M059J (cell line): ENCODE measurements around the gene EHD3. TPM values are rescaled to one million over a fixed set of nuclear protein-coding genes. Genes with fewer than 3 reads are reported as not detected.

Experiments
- DNase-seq: peaks from one replicate; pipeline ENCODE4 v3.0.0-alpha.2; 2012; ENCODE audit warnings: low read depth
- total RNA-seq: library from RNA; depleted of rRNA; stranded (reverse); fragments of >200 nt; shearing (Covaris generic); gene quantifications from 2 replicates; pipeline ENCODE4 v1.2.3, GENCODE V29; 2014

The EHD3 gene
- total RNA-seq, 1 experiment from 2014 or later = 19.2 TPM

DNA sequence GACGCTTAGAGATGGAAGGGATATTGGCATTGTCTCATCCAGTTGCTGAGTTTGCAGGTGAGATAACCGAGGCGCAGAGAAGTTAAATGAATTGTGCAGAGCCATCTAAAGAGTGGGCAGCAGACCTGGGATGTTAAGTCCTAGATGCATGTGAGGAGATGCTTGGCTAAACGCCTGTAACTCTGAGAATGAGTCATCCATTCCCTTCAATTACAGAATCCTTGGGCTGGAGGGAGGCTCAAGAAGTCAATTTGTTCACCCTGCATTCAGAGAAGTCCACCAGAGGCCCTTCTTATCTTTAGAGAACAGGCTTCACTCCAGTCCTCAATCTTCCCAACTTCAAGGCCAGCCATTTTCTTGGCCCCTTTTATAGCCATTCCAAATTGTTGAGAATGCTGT lies 1.6 kb downstream of the EHD3 start:
- peak; percentile 90 for DNase-seq

DNA sequence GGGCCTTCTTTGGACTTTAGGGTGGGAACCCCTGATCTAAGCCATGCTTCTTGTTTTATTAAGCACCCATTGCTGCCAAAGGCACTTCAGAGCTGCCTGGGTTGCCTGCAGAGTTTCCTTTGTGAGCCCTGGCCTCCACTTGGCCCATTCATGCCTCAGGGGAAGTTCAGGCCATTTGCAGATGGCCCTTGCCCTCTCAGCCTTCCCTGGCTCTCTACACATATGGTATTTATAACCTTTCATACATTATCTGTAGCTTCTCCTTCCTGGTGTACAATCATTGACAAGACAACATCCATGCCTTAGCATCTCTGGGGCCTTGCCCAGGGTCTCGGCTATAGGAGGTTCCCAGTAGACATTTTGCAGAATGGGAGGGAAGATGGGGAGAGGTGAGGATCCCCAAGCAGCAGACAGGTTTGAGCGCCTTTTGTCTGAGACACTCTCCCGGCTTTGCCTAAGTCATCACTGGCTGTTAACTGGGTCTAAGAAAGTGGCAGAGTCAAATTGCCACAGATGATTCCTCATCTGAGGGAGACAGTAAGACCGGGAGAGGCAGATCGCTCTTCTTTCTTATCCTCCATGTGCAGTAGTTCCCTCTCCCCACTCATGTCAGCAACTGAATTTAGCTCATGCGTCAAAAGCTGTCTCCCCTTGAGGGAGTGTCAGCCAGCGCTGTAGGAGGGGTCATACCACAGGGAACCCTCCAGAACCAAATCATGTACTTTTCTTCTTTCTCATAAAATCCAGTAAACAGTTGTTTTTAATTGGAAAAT lies 2.7 kb downstream of the EHD3 start:
- DNase-seq = no peak

DNA sequence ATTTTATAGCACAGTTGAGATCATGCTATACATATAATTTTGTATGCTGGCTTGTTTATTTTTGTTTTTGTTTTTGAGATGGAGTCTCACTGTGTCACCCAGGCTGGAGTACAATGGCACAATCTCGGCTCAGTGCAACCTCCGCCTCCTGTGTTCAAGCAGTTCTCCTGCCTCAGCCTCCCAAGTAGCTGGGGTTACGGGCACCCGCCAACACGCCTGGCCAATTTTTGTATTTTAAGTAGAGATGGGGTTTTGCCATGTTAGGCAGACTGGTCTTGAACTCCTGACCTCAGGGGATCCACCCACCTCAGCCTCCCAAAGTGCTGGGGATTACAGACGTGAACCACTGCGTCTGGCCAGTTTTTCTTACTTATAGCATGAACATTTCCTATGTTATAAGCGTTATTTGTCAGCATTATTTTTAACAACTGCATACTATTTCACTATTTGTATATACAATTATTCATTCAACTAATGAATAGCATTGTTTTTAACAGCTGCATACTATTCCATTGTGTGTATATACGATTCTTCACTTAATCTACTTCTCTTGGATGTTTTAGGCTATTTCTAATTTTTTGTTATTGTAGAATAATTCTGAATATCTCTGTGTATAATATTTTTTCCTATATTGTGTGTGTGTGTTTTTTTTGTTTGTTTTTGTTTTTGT lies 3.5 kb downstream of the EHD3 start:
- DNase-seq = no peak

DNA sequence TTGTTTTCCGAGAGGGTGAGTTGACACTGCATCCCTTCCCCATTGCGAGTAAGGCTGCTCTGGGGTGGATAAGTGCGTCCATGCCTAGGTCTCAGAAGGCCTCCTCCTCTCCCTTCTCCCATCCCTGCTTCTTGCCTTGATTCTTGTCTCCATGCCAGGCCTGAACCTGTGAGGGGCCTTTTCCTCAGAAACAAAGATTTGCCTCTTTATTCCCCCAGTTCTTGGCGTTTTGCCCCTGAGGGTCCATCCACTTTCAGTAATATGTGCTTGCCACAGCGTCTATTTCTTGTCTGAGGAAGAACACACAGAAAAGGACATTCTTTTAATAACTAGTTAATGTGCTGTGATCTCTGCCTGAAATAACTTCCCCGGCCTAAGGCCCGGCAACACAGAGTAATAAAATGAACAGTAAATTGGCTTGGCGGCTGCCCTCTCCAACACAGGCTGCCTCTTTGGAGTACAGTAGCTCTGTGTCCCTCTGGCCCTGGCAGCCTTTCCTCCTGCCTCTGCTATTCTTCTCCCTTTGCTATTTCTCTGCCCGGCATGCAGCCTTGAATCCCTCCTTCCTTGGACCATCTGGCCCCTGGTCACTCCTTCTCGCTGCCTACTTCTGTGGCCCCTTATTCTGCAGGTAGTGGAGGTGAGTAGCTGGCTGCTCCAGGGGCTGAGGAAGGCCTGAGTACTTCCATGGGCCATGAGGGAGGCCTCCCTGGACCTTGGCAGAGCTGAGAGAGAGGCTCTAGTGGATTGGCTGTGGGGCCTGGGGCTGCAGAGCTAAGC lies 4.4 kb downstream of the EHD3 start:
- DNase-seq = no peak

DNA sequence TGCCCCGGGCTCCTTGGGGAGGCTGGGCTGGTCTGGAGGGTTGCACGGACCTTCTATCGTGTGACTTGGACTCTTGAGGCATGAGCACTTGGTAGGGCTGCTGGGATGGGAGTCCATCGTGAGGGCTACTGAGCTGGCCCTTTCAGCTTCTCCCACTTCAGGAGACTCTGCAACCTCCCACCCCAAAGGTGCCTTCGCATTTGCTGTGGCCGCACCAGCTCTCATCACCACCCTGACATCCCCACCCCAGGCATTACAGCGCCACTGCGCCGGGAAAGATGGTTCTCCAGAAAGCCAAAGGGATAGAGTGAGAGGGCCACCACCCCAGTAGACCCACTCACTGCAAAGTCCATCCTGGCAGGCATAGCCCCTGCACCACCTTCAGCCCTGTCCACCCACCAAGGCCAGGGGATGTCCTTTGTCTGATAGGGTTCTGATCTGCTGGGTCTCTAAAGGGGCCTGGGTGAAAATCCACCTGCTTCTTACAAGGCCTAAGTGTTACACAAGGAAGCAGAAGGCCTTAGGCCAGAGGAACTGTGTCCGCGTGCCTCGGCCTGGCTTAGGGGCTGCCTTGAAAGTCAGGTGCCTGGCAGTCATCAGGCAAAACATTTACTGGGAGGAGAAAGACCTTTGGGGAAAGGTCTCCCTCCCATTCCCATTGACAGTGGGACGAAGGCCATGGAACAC lies 5.1 kb downstream of the EHD3 start:
- no peak for DNase-seq

DNA sequence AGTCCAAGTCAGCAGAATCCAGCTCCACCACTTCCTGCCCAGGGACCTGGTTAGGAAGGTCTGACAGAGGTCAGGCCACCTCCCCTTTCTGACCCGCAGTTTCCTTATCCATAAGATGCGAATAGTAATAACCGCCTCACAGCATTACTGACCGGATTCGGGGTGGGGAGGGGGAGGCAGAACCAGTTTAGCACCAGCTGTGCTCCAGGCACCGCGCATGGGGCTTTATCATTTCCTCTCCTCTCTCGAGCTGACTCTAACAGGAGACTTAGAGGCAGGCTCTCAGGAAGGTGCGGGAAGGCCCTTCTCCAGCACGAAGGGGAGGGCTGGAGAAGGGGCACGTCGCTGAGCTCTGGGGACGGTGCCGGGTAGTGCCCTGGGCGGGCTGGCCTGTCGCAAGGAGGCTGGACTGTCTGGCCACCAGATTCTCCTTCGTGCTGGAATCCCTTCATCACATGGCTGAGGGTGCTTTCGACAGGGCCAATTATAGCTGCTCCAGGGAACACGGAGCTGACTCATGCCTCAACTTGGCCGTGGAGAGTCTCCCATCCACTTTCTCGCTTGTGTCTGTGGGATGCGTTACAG lies 5.7 kb downstream of the EHD3 start:
- DNase-seq = peak; percentile 24

DNA sequence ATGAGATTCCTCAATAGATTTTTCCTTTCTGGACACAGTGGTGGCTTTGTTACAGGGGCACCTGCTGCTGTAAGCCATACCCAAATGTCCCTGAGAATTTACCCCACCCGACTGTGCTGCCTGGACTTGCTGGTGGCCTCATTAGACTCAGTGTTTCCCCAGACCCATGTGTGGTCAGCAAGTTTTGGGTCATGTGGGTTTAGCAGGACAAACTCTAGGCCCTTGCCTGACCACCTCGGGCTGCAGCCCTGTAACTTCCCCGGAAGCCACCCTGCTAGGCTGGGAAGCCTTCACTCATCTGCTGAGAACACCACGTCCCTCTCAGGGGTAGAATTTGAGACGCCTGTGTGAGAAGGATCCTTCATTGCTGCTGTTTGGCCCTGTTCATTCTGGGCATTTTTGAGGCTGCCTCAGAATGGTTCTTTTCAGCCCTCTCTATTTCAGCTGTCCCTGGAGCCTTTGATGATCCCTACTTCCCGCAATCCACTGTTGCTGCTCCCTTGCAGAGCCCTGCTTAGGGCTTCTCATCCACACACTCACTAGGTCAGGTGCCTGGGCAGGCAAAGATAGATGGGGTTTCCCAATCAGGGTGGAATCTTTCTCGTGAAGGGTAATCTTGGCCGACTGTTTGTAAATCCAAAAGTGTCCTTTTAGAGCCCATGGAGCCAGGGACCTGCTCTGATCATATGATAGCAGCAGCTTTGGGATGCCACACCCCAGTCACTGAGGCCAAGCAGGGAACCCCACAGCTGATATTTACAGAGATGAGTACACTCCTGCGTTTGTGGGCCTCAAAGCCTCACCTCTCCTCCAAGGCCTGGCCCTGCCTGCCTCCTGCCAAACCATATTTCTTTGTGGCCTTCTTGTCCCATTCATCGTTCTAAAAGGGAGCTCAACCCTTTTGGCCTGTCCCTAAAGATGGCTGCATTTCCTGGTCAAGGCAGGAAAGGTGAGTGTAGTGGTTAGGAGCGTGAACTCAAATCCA lies 6.7 kb downstream of the EHD3 start:
- DNase-seq = no peak

DNA sequence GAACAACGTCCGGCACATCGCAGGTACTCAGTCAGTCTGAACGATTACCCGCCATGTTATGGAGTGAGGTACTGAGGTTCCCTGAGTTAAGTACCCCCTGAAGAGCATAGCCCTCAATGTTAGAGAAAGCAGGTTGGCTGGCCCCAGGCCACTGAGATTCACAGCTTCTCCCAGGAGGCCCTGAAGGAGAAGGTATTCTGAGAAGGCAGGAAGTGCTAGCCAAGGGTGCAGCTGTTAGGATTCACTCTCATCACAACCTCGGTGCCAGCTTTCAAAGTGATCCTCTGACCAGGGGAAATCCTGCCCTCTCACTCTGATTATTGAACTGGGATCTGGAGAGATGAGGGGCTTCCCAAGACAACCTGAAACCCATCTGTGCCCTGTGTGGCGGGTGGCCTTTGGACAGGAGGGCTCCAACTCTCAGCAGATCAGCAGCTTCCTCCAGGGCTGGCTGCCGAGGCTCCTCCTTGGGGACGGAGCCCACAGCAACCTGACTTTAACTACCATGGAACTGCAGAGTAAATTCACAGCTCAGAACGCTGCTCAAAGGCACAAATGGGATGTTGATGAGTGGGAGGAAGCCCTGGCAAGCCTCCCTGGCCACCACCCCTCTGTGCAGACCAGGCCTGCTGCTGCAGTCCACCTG lies 7.8 kb downstream of the EHD3 start:
- no peak for DNase-seq

DNA sequence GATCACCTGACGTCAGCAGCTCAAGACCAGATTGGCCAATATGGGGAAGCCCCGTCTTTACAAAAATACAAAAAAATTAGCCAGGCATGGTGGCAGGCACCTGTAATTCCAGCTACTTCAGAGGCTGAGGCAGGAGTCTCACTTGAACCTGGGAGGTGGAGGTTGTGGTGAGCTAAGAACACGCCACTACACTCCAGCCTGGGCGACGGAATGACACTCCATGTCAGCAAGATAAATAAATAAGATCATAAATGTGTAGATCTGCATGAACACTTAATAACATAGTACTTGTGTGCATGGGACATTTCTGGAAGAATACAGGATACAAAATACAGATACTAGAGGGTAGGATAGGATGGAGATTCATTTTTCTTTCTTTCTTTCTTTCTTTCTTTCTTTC lies 9.1 kb downstream of the EHD3 start:
- DNase-seq = no peak

DNA sequence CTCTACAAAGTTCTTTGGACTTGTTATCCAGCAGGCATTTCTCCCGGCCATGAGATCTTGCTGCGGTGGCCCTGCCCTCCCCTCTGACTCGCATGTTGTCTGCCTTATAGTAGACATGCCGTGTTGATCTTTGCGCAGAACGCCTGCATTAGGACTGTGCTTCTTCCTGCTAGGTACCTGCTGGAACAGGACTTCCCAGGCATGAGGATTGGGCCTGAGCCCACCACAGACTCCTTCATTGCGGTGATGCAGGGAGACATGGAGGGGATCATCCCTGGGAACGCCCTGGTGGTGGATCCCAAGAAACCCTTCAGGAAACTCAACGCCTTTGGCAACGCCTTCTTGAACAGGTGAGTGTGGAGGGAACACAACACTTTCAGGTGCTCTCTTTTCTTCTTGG lies 10.1 kb downstream of the EHD3 start:
- DNase-seq = no peak

DNA sequence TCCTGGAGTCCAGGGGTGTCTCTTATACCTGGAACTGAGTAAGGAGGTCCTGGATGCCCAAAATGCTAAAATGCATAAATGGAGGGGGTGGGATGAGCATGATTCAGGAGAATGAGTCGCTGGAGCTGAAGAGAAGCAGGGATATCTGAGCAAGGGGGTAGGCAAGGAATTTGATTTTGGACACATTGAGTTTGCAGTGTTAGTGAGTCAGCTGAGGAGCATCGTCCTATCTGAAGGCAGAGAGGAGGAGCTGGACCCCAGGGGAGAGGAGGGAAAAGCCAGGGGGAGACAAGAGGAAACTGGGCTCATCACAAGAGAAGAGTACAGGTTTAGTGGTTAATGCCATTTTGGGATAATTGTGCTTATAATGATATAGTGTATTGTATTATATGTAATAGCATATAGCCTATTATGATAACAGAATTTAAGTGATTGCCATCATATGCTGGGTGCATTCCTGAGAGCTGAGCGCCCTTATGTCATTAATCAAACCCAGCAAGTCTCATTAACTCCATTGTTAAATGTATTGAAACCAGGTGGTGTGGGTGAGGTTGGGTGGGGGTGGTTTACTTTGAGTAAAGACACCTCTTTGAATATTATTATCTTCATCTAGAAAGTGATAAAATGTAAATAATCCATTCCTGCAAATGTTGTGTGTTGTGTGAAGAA lies 12.4 kb downstream of the EHD3 start:
- no peak for DNase-seq

DNA sequence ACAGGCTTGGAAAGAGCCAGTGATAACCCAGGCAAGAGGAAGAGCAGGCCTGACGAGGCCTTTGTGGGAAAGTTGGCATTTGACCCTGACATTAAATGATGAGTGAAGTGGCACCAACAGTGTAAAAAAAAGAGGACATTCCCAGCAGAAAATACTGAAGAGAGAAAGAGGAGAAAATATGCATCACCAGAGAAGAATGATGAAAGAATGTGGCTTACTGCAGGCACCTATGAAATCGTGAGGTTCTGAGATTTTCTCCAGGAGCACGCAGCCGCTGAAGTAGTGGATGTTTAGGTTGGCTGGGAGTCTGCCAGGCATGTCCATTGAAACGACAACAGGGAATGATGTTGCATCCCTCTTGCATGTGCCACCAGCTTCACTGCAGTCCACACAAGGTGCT lies 13.8 kb downstream of the EHD3 start:
- DNase-seq = peak; percentile 36

DNA sequence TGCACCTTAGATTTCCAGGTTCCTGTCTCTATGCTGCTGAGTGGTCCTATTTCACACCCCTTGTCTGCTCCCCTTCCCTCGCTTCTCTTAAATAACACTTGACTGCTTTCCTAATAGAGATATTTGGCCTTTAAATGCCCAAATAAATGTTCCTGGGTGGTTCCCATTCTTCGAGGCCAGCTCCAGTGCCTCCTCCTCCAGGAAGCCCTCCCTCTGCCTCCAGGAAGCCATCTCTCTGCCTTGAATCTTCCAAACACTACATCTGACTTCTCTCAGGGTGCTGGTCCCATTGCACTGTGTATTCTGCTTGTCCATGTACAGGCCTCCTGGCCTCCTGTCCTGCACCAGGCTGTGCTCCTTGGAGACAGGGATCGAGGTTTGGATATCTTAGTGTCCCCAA lies 14.2 kb downstream of the EHD3 start:
- DNase-seq = no peak

DNA sequence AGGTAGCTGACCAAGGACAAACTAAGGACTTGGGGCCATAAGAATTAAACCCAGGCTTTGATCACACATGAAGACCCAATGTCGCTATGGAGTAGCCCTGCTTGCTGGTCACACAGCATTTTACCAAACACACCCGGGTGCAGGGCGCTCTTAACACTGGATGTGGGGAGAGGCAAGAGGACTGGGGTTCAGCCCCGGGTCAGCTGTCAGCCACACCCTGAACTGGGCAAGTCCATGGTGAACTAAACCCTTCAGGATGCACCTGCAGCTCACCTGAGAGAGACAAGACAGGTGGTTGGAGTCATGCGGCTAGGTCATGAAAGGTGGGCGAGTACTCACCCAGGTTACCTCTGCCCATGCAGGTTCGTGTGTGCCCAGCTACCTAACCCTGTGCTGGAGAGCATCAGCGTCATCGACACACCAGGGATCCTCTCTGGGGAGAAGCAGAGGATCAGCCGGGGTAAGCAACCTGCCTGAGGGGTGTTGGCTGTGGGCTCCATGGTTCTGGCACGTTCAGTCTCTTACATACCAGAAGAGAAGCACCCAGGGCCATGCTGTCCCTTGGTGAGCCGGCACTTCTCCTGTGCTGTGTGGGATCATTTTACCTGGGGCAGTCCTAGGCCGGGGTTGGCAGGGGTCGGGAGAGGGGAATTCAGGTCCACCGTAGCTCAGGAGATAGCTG lies 15.2 kb downstream of the EHD3 start:
- DNase-seq = no peak

DNA sequence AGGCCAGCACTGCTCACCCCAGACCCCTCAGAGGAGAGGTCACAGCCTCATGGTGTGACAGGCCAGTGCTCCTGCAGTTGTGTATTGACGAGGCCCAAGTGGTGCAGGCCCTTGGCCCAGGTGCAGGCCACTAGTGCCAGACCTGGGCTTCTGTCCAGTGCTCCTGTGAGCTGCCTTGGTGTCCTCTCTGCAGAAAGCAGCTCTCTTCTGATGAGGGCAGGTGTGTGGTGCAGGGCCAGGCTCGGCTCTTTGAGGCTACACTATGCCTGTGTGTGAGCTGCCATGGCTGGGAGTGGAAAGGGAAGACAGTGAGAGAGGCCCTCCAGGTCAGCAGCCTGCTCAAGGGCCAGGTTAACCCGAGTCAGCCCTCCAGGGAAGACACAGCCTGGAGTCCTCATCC lies 17.1 kb downstream of the EHD3 start:
- DNase-seq = no peak

DNA sequence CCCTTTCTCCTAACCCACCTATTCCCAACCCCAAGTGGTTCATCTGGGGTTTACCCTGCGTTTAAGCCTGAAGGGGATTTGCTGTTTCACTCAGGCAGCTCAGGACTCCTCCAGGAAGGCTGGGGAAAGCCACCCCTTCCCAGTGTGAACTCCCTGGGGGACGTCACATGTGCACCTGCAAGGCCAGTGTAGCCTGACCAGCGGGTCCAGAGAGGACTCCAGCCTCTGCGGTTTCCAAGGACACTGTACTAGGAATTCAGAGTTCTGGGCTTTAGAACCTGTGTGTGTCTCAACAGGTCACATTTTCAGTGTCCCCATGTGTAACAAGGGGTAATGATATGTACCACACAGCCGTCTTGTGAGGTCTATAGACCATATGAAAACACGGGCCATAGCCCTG lies 17.9 kb downstream of the EHD3 start:
- DNase-seq = no peak

DNA sequence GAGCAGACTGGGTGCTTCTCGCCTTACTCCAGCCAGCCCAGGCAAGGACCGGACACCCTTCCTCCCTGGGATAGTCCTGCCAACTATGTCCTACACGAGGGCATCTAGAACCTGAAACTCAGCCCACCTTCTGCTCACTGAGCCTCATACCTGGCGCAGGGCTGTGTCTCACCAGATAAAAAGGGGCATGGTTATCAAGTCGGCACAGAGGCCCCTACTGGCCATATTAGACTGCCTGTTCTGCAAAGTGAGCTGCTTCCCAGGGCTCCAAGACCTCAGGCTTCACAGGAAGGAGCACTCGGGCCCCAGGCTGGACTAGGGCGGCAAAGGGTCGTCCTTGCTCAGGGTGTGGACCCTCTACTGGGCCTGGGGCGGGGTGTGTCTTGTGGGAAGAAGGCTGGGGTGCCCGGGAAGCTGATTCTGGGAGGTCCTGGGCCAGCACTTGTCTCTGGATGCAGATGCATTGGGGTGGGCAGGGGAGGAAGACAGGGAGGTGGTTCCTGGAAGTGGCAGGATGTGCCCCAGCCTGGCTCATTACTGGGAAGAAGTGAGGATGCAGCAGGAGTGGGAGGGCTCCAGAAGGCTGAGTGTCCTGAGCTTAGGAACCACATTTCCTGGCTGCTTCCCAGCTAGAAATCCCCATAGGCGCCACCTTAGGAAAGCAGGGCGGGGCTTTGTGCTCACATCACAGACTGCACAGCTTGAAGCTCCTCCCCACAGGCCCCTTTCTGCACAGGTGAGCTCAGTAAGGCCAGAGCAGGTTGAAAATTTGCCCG lies 19.6 kb downstream of the EHD3 start:
- DNase-seq = no peak
